Gastrocnemius medialis (tissue), 4 donors: Measurements from ENCODE around the gene IL26. TPM values are rescaled to one million over a fixed set of nuclear protein-coding genes. Genes with fewer than 3 reads are reported as not detected.

Experiments used
- ATAC-seq, 2 donors: fragments of 150-250 bp; one replicate each; pipeline ENCODE4 v1.9.1; 2016
- DNase-seq, 2 donors: peaks; one replicate each; pipeline ENCODE4 v3.0.0-alpha.2; 2019
- H3K27ac ChIP-seq, 4 donors: fragments of 200-600 bp; sonication (generic); 1 replicate in 1 of 4; 2 replicates in 3 of 4; pipeline ENCODE4 v1.5.1; 2016 to 2018; ENCODE audit warnings: mild to moderate bottlenecking in 2 of 4, moderate library complexity in 1 of 4
- H3K27me3 ChIP-seq, 3 donors: fragments of 200-600 bp; sonication (generic) in 2 of 3; 1 replicate in 1 of 3; 2 replicates in 2 of 3; pipeline versions ENCODE4 v1.5.1 to v1.6.0; 2016 to 2019; ENCODE audit warnings: mild to moderate bottlenecking in 1 of 3, moderate library complexity in 1 of 3
- H3K36me3 ChIP-seq, 2 donors: fragments of 200-600 bp; sonication (generic) in 1 of 2; one replicate each; pipeline ENCODE4 v1.5.1; 2017 to 2018
- H3K4me1 ChIP-seq, 2 donors: fragments of 200-600 bp; sonication (generic) in 1 of 2; one replicate each; pipeline ENCODE4 v1.5.1; 2016 to 2017; ENCODE audit warnings: mild to moderate bottlenecking in 2 of 2
- H3K4me3 ChIP-seq, 4 donors: fragments of 200-600 bp; sonication (generic) in 3 of 4; 1 replicate in 1 of 4; 2 replicates in 3 of 4; pipeline ENCODE4 v1.5.1; 2016 to 2019; ENCODE audit warnings: mild to moderate bottlenecking in 2 of 4
- H3K9me3 ChIP-seq, 3 donors: fragments of 200-600 bp; sonication (generic) in 2 of 3; 1 replicate in 1 of 3; 2 replicates in 2 of 3; pipeline ENCODE4 v1.5.1; 2016 to 2019
- POLR2A ChIP-seq, 2 donors: fragments of 450-650 bp; IDR thresholded peaks; one replicate each; pipeline ENCODE4 v1.6.1; 2017; ENCODE audit warnings: antibody characterized with exemption in 2 of 2, mild to moderate bottlenecking in 2 of 2, moderate library complexity in 2 of 2
- in situ Hi-C, 4 donors: fragments of 200-750 bp; cut with MboI; loops; one replicate each; pipeline versions ENCODE4 v1.15.0 to v1.8.0; 2017; ENCODE audit warnings: low sequenced_read_pairs in 4 of 4
- intact Hi-C: fragments of 100-400 bp; cut with DNase I; formaldehyde crosslinking; loops from one replicate; pipeline ENCODE4 v1.15.1; 2023; ENCODE audit warnings: low total_unique reads
- total RNA-seq, 4 donors: library from RNA; depleted of rRNA; stranded (reverse); fragments of >200 nt; gene quantifications; one replicate each; pipeline versions ENCODE4 v1.1.0 to v1.2.3, GENCODE V29; 2016
- TF ChIP-seq, protein P1 (sequence below), 5 experiments: fragments of 450-650 bp in 3 of 5; fragments of 200-600 bp in 2 of 5; sonication (generic) in 2 of 5; IDR thresholded peaks in 4 of 5; conservative IDR thresholded peaks in 1 of 5; 1 replicate in 4 of 5; 2 replicates in 1 of 5; pipeline ENCODE4 v1.5.1; 2016 to 2019; ENCODE audit warnings: antibody characterized with exemption in 5 of 5, mild to moderate bottlenecking in 3 of 5, moderate library complexity in 3 of 5

IL26 gene
- total RNA-seq, 4 donors from 2014 or later = not detected

DNA sequence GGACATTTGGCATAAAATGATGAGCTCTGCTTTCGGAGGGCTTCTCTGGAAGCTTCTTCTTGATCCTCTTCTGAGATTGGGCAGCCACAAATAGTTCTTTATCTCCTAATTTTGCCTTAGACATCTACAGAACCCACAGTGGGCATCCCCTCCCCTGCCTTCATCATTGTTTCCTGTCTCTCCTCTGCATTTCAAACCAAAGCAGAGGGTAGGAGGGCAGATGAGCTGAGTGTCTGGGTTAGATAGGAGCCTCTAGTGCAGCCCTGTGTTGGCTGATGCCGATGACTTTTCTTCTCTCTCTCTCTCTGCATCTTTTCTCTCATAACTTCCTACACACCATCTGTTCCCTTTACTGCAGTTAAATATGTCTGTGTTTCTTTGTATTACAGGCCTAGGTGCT is 8.5 kb upstream of the IL26 start:
- Histone ChIP-seq H3K4me1 (peaks cover 8% of the 10 kb centered on the region in 2 donors), H3K4me3 (no peak overlapping the region), H3K36me3 (no peaks in the 10 kb centered on the region), H3K27me3 (no peaks in the 10 kb centered on the region), H3K27ac (no peak overlapping the region), H3K9me3 (no peaks in the 10 kb centered on the region)
- intact Hi-C loops (no loop called here), in situ Hi-C loops (loop anchor here in 1 of 4 donors (10.0 kb wide), 1 partner anchor 81 kb away; no protein-coding TSS in a partner anchor)
- DNase-seq (no peak), ATAC-seq (no peak)
- TF ChIP-seq, protein P1, sequence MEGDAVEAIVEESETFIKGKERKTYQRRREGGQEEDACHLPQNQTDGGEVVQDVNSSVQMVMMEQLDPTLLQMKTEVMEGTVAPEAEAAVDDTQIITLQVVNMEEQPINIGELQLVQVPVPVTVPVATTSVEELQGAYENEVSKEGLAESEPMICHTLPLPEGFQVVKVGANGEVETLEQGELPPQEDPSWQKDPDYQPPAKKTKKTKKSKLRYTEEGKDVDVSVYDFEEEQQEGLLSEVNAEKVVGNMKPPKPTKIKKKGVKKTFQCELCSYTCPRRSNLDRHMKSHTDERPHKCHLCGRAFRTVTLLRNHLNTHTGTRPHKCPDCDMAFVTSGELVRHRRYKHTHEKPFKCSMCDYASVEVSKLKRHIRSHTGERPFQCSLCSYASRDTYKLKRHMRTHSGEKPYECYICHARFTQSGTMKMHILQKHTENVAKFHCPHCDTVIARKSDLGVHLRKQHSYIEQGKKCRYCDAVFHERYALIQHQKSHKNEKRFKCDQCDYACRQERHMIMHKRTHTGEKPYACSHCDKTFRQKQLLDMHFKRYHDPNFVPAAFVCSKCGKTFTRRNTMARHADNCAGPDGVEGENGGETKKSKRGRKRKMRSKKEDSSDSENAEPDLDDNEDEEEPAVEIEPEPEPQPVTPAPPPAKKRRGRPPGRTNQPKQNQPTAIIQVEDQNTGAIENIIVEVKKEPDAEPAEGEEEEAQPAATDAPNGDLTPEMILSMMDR (IDR thresholded peaks at IDR 0.05 in 4 of 5, conservative IDR thresholded peaks at IDR 0.05 in 1 of 5) = no peak
- TF ChIP-seq POLR2A (IDR thresholded peaks at IDR 0.05) = no peak

GRCh38 chr12:68233498-68233897 is 7.9 kb upstream of the IL26 start:
- H3K4me1 ChIP-seq = peaks cover 8% of the 10 kb centered on the region in 2 donors
- no peak overlapping the region for H3K4me3 ChIP-seq
- ATAC-seq (no peak), DNase-seq (no peak)
- H3K36me3 ChIP-seq = no peaks in the 10 kb centered on the region
- H3K27ac ChIP-seq = no peak overlapping the region
- TF ChIP-seq, protein P1 (IDR thresholded peaks at IDR 0.05 in 4 of 5, conservative IDR thresholded peaks at IDR 0.05 in 1 of 5) = no peak
- TF ChIP-seq POLR2A (IDR thresholded peaks at IDR 0.05) = no peak
- no peaks in the 10 kb centered on the region for H3K27me3 ChIP-seq
- in situ Hi-C loops = loop anchor here in 1 of 4 donors (10.0 kb wide), 1 partner anchor 81 kb away; no protein-coding TSS in a partner anchor
- H3K9me3 ChIP-seq = no peaks in the 10 kb centered on the region
- intact Hi-C loops = no loop called here

- no peaks in the 10 kb centered on the region for H3K27me3 ChIP-seq
- intact Hi-C loops (no loop called here), in situ Hi-C loops (loop anchor here in 1 of 4 donors (10.0 kb wide), 1 partner anchor 83 kb away; no protein-coding TSS in a partner anchor)
- H3K4me3 ChIP-seq = no peak overlapping the region
- no peaks in the 10 kb centered on the region for H3K4me1 ChIP-seq
- H3K9me3 ChIP-seq = no peaks in the 10 kb centered on the region
- H3K27ac ChIP-seq = no peak overlapping the region
- H3K36me3 ChIP-seq = no peaks in the 10 kb centered on the region
- no peak for TF ChIP-seq POLR2A (IDR thresholded peaks at IDR 0.05)
- TF ChIP-seq, protein P1 (IDR thresholded peaks at IDR 0.05 in 4 of 5, conservative IDR thresholded peaks at IDR 0.05 in 1 of 5) = no peak
- ATAC-seq = no peak
- no peak for DNase-seq
Measured at GRCh38 chr12:68231691-68232090, 6.1 kb upstream of the IL26 start.

DNA sequence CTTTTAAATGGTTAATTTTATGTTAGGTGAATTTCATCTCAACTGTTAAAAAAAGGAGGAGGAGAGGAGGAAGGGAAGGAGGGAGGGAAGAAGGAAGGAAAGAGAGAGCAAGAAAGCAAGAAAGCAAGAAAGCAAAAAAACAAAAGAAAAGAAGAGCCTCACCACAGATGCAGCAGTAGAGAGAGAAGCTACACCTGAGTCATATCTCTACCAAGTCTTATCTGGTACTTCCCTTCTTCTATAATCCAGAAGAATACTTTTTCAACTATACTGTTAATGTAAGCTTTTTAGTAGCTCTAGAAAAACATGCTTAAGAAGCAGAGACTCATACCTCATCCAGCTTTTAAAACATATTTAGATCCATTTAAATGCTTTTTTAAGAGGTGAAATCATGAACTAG is 5.6 kb upstream of the IL26 start:
- in situ Hi-C loops = loop anchor here in 1 of 4 donors (10.0 kb wide), 1 partner anchor 84 kb away; no protein-coding TSS in a partner anchor

More for the DNA sequence above, 5.6 kb upstream of the IL26 start:
- TF ChIP-seq, protein P1 (IDR thresholded peaks at IDR 0.05 in 4 of 5, conservative IDR thresholded peaks at IDR 0.05 in 1 of 5) = no peak
- TF ChIP-seq POLR2A (IDR thresholded peaks at IDR 0.05) = no peak
- Histone ChIP-seq H3K9me3 (no peaks in the 10 kb centered on the region), H3K4me1 (no peaks in the 10 kb centered on the region), H3K27ac (no peak overlapping the region), H3K27me3 (no peaks in the 10 kb centered on the region), H3K36me3 (no peaks in the 10 kb centered on the region), H3K4me3 (no peak overlapping the region)
- DNase-seq (no peak), ATAC-seq (no peak)
- intact Hi-C loops = no loop called here
